ENCODE results near the gene LINC01488.

Gene LINC01488

DNA sequence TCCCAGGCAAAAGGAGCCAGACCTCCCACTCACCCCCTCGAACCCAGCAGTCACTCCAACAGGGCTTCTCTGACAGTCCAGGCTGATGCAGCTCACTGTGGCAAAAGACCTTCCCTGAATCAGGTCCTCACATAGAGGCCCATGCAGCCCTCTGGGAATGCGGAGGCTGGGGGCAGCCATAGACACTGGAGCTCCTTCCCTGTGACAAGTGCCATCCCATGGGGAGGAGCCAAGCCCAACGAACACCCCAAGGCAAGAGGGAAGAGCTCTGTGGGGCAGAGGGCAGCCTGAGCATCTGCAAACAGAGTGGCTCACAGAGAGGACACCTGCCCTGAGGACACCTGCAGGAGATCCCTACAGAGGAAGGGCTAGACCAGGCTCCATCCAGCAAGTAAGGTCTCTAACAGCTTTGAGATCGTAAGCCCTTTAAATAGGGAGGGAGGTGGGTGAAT, at the start of gene LINC01488:
Gene LINC01488 (plus strand): TSS at position 271 of the 452 bp plus-strand sequence.
- no peak for DNase-seq

DNA sequence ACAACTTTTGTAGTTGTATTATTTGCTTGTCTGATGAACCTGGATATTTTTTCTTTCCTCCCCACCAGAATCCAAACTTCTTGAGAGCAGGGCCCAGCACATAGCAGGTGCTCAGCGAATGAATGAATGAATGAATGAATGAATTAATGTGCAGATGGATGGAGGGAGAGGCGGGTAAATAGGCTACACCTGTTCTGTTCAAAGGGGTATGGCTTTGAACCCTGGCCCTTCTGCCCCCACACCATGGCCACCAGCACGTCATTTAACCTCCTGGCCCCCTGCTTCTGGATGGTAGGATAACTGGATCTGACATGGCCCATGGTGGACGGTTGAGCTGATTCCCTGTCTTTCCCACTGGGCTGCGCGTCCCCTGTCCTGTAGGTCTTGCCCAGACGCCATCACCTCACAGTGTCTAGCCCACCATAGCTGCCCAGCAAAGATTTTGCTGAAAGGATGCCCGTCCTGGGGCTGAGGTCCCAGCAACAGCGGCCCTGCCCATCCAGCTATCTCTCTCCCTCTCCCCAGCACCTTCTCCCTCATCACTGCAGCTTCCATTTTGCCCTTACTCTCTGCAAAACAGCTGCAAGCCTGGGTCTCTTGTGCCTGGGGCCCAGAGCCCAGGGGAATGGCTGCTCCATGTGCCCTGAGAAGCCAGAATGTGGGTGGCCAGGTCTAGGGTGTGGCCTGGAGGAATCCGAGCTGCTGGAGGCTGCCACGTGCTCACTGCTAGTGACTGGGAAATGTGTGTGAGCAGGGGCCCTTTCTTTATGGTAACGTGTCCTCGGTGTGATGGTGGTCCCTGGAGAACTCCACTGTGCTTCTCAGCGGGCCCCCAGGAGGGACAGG, 49.3 kb upstream of the LINC01488 start:
- no peak for DNase-seq

DNA sequence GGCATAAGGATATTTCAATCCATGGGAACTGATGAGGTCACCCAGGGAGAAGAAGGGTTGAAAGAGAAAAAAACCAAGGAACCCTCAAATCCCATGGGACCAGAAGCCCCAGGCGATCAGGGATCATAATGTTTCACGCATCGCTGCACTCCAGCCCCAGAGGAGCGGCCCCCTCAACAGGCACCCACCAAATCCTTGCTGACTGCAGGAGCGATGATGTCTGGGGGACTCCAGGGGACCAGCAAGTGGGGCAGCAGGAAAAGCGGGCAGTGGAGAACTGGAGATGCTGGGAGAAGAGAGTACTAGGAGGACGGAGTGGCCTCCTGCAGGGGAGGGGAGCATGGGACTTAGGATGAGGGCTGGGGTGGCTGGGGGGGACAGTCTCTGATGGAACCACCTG, 47.7 kb upstream of the LINC01488 start:
- DNase-seq: no peak

DNA sequence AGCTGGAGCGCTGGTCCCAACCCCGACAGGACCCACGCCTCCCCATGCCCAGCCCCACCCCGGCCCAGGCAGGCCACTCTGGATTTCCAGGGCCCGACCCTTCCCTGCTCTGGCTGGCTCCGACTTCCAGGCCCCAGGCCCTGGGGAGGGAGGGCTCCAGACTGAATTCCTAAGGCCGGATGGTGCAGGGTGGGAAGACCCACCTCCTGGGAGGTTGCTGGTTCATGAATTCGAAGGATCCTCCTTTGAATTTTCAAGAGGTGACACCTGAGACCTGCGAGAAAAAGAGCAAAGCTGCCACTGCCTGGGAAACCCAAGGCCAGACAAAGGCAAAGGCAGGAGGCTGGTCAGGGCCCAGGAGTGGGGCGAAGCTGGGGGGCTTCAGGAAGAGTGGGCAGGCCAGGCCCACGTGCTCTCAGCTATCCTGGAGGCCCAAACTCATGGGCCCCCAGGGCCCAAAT, 47.0 kb upstream of the LINC01488 start:
- no peak for DNase-seq

DNA sequence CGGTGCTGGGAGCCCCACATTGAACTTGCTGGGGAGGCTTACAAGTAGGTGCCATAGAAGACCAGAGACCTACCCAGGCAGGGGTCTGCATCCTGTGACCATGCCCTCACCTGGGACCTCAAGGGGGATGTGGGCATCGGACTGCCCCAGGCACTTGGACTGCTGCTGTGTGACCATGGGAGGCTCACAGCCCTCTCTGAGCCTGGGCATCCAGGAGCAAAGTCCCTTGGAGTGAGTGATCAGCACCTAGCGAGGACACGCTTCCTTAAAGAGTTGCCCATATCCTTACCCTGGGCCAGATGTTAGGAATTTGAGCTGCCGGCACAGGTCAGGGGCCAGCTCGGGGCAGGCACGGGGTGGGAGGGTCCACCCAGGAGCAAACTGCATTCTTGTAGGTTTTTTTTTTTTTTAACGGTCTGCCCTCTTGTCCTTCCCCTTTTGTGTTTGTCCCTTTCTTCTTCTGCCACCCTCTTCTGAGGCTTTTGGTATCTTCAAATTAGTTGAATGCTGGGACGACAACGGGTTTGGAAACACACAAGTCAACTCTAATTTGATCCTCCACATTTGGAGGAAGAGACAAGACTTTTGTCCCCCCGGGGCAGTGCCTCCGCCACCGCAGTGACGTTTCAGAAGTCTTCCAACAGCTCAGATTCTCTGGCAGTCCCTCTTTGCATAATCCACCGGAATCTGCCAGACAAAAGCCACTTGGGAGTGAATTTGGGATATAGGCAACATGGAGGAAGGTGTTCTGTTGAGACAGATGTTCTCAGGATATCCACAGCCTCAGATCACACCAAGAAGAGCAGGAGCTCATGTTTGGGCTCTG, 46.1 kb upstream of the LINC01488 start:
- no peak for DNase-seq

DNA sequence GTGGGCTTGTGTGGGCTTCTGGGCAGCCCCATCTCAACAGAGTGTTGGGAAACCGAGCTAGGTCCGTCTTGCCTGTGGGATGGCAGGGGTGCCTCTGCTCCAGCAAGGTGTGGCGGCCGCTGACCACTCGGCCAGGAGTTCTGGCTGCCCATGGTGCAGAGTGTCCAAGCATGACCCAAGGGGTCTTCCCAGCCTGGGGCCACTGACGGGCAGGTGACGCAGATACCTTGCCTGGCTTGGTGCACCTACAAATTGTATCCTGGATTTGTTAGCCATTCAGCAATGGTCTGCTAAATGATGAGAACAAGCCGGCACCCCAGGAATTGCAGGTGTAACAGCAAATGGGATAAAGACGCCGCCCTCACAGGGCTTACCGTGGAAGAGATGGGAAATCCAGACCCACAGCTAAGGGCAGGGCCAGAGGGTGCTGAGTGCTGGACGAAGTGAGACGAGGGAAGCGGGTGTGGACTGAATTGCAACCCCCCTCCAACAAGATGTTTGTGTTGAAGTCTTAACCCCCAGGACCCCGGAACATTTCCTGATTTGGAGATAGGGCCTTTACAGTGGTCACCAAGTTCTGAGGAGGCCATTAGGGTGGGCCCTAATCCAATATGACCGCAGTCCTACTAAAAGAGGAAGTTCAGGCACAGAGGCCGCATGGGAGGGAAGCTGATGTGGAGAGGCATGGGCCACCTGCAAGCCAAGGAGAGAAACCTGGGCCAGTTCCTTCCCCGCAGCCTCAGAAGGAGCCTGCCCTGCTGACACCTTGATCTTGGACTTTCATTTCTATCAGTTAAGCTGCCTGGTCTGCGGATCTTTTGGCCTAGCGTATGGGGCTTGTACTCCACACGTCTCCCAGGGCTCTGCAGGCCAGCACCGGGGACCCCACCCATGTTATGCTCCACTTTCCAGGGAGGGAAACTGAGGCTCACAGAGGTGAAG, 45.2 kb upstream of the LINC01488 start:
- DNase-seq: no peak

DNA sequence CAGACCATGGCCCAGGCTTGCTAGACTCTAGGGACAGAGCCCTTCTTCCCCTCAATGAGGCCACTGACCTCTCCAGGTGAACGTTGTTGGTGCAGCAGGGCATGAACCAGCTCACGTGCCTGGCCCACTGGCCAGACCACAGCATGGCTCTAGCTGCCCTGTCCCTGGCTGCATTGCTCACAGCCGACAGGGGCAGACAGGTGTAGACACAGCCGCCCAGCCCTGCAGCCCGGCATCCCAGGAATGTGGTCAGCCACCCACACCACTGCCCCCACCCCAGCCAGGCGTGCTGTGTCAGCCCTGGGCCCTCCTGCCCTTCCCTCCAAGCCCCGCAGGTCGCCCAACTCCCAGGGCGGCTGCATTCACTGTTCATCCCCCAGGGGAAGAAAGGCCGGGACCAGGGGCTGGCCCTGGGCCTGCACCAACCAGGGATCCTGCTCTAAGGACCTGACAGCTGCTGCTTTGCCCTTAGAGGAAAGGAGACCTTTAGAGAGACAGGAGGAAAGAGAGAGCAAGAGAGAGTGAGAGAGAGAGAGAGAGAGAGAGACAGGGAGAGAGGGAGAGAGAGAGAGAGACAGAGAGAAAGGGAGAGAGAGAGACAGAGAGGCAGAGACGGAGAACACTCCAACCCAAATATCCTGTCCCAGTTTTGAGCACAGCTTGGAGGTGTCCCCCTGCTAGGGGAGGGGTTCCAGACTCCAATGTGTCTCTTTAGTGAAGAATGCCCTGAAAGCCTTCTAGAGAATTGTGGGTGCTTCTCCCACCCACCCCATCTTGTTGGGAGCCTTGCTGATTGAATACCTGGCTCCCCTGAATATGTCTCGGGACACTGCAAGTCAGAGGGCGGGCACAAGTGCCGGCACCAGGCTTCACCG, 44.2 kb upstream of the LINC01488 start:
- no peak for DNase-seq

DNA sequence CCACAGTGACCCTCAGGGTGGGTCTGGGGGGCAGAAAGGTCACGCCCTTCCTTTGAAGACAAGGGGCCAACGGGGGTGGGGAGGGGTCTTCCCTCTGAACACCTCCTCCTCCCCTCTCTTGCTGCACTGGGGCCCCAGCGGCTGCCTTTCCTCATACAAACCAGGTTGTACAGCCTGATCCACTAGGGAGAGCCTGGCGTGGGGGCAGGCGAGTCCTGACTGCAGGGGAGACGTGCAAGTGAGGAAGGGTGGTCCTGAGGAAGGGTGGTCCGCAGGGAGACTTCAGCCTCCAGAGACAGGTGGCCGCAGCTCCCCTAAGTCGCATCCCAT, 43.6 kb upstream of the LINC01488 start:
- DNase-seq: no peak

DNA sequence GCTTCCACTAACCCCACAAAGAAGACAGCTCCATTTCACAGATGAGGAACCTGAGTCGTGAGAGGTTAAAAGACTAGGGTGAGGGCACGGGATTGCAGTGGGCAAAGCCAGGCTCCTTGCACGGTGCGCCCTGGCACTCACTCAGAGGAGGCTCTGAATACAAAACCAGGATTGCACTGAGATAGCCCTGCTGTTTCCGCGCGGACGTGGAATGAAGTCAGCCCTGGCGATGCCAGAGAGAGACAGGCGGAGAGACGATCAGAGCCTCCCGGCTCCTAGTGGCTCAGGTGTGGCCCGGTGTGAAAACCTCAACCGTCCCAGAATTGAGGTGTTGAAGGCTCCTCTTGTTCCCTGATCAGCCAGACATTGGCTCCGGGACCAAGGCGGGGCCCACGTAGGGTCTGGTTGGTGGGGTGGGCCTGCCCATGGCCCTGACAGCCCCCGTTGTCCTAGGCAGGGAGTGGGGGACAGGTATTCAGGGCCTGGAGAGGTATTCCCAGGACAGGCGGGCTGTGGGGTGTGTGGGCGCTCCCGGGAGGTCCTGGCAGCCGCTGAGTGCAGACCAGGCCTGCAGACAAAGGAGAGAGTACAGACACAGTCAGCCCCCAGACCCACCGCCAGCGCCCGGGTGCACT, 43.1 kb upstream of the LINC01488 start:
- DNase-seq: no peak

DNA sequence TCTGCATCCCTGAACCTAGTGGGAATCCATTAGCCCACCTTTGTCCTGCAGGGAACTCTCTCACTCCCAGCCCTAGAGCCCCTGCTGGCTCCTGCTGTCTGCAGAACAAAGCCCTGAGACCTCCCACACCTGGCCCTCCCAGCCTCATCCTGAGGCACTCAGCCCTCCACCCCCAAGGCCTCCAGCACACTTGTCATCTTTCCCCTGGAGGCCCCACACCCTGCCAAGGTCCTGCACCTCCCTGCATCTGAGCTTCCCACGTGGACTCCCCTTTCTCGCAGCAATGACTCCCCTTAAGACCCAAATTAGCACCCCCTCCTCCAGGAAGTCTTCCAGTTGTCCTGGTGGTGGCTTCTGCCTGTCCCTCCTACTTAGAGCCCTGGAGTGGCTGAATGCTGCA, 42.3 kb upstream of the LINC01488 start:
- no peak for DNase-seq

DNA sequence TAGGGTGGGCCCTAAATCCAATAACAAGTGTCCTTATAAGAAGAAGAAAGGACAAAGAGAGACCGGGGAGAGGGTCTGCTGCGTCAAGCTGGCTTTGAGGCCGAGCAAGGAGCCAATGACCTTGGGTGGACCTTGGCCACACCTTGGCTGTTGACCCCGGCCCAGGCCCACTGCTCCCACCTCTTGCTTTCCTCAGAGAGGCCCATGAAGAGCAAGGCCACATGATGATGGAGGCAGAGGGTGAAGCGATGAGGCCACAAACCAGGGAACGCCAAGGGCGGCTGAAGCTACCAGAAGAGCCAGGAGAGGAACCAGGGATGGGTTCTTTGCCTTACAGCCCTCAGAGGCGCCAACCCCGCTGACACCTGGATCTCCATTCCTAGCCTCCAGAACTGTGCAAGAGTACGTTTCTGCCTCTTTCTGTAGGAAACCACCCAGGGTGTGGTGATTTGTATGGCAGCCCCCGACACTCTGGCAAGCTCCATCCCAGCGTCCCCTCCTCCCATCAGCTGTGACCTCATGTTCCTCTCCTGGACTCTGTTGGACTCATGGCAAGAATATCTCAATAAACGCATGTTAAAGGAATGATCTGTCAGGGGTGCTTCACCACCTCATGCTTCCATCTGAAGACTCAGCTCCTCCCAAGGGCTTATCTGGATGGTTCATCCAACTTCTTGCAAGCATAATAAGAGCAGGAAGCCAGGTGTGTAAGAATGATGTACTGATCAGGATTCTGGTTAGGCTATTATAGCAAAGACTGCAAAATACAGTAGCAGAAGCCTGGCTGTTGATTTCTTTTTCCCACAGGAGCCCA, 41.6 kb upstream of the LINC01488 start:
- DNase-seq: no peak

DNA sequence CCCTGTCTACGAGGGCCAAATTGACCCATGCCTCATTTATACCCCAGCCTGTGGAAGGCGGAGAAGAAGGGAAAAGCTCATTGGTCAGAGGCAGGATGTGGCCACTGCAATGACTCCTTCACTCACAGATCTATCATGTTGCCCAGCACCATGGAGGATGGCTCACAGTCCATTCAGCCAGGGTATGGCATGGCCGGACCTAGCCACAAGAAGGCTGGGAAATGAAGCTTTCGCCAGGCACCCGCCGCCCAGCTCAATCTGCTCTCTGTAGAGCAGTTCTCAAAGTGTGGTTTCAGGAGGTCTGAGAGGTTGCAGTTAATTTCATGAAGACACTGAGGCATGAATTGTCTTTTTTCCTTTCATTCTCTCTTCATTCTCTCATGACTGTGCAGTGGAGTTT, 40.6 kb upstream of the LINC01488 start:
- no peak for DNase-seq

DNA sequence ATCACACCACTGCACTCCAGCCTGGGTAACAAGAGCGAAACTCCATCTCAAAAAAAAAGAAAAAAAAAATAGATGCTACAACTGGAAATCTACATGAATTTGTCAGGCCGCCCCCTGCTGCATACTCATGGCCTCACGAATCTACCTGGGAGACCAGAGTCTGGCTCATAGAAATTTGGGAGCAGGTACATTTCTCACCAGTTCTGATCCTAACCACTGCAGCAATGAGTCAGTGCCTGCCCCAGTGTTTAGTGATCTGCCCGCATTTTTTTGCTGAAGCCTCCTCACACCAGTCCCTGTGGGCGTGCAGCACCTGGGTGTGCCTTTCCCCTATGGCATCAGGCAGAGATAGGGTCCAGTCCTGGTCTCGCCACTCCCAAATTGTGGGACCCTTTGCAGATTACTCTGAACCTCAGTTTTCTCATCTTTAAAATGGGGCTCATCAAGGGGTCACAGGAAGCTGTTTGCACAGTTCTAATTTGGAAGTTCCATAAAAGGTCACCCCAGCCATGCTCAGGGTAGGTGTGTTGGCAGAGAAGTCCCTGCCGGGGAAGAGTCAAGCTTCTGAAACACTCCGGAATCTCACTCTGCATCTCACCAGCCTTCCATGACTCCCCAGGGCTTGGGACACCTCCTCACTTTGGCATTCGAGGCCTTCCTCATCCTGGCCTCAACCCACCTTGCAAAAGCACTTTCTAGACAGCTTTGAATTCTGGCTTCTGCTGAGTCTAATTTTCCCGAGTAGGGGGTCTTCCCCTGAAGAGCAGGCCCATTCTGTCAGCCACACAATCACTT, 39.3 kb upstream of the LINC01488 start:
- no peak for DNase-seq

DNA sequence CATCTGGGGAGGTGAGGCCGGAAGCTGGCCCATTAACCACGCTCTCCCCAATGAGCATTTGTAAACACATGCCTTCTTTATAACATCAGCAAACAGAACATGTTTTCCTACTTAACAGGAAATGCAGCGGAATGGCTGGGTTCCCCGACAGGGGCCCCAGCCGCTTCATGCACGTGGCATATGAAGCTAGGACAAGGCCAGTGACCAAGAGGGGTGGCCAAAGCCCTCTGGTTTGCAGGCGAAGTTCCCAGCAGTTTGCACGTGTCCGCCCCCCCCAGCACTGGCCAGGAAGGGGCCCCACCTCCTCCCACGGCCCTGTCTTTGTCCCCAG, 38.7 kb upstream of the LINC01488 start:
- no peak for DNase-seq

DNA sequence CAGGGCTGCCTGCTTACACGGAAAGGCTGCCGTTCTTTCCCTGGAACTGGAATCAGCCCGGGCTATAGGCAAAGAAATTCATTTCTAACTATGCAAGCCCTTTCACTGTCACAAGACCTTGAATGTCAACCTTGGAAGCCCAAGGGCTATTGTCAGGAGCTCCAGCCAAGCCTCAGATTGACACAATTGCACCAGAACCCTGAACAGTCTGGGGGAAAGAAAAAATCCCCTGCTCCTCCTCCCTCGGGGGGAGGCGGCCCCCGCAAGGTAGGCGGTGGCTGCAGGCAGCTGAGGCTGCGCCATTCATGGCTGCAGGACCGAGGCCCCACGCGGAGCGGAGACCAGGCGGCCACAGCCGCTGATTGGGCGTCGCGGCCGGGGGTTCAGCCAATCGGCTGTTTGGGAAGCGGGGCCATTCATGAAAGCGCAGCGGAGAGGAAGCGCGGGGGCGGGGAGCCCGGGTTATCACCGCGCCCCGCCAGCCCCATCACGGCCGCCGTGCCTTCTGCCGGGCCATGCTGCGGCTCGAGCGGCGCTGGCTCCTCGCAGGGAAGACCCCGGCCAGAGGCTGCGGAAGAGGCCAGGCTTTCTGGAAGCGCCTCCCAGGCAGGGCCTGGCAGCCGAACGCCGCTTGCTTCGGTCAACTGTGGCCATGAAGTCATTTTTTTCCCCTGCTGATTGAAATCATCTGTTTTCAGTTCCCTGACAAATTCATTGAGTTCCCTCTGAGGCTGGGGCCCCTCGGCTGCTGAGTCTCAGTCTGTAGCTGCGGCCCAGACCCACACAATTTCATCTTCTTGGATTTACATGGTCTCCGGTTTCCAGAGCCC, 38.1 kb upstream of the LINC01488 start:
- peak; percentile 71 for DNase-seq

DNA sequence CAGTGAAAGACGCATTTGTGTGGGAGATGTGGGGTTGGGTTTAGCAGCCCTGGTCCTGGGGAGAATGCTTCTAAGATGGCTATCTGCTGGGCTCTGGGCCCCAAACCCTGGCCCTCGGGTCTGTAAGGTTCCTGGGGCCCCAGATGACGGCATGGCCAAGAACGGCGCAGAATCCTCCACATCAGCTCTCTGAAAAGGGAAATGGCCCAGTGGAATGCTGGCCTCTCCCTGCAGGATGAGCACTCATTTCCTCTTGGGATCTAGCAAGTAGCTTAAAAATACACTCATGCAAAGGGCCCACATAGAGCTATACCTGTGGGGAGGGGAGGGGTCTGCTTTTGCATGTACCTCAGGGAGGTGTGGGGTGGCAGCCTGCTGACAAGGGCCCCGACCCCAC, 37.5 kb upstream of the LINC01488 start:
- no peak for DNase-seq

DNA sequence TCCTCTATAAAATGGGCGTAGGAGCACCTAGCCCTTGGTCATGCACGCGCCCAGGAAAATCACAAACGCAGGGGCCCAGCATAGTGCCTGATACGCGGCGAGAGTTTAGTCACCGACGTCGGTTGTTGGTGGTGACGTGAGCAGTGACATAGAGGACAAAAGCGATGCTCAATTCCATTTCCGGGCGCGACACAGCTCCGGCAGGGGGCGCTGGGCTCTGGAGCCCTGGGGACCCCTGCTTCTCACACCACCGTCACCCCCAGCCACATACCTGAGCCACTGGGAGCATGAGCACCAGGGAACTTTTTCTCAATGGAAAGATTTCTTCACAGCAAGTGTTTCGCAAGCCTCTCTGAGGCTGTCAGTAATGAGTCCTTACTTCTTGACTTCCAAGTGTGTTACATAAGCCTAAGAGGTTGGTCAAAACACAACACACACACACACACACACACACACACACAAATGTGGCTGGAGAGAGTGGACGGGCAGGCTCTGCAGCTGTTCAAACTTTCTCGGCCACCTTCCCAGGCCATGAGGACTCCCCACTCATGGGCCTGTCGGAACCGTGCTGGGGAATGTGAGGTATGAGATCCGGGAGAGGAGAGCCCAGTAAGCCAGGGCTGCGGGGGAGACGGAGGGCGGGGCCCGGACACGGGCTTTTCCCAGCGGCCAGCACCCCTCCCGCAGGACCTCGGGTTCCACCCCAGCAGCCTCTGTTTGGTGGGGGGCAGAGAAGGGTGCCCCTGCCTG, 36.9 kb upstream of the LINC01488 start:
- no peak for DNase-seq

DNA sequence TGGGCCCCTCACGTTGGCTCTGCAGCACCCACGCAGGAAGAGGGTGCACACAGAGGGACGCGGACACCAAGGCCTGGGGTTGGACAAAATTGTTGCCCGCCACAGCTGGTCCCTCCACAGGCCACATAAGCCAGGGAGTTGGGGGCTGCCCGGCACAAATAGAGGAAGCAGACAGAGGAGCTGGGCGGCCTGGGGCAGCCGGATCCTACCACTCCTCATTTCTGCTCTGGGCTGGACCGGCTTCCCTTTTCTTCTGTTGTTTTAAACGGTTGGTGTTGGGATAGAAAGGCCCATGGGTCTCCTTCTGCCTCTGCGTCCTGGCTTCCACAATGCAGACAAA, 36.4 kb upstream of the LINC01488 start:
- no peak for DNase-seq

Data from GOT3 (cell line).